GM19351 (cell line): ENCODE data around the gene ANKRD18B.
"Not testable (repeated sequence)": the region's sequence is repeated elsewhere in the genome, so short reads cannot be mapped to it uniquely, and the experiment has no call there.

Source experiments
- ATAC-seq: cut with Tn5 transposase; IDR thresholded peaks from one replicate; pipeline ENCODE4 v1.9.1; 2021; ENCODE audit warnings: mild to moderate bottlenecking, moderate library complexity; ENCODE audit not compliant: unreplicated experiment

ANKRD18B gene

GRCh38 chr9:33604249-33604648, 80.2 kb downstream of the ANKRD18B start:
- not testable (repeated sequence) for ATAC-seq

GRCh38 chr9:33604936-33605335, 80.9 kb downstream of the ANKRD18B start:
- ATAC-seq: not testable (repeated sequence)

- no peak for ATAC-seq
Measured at GRCh38 chr9:33611358-33611757, 87.3 kb downstream of the ANKRD18B start.

- ATAC-seq: not testable (repeated sequence)
Measured at GRCh38 chr9:33612410-33612809, 88.4 kb downstream of the ANKRD18B start.

GRCh38 chr9:33614001-33614687, 90.1 kb downstream of the ANKRD18B start:
- no peak for ATAC-seq

GRCh38 chr9:33618370-33618769, 94.3 kb downstream of the ANKRD18B start:
- ATAC-seq: not testable (repeated sequence)

- ATAC-seq: no peak
Measured at GRCh38 chr9:33619666-33620404, 95.8 kb downstream of the ANKRD18B start.

- ATAC-seq: no peak
Measured at GRCh38 chr9:33620738-33621439, 96.8 kb downstream of the ANKRD18B start.
